AML-193 (cell line): ENCODE measurements around the gene POLR2E.

Experiments
- DNase-seq, 2 experiments: peaks; one replicate each; lab custom pipeline; 2025; lab: John Stamatoyannopoulos, UW

POLR2E gene

GRCh38 chr19:1110809-1111640, 15.8 kb upstream of the POLR2E start:
- DNase-seq, result no peak

GRCh38 chr19:1109697-1110671, 14.8 kb upstream of the POLR2E start:
- no peak for DNase-seq

GRCh38 chr19:1109032-1109551, 13.9 kb upstream of the POLR2E start:
- no peak for DNase-seq

- no peak for DNase-seq
Measured at GRCh38 chr19:1108291-1109031, 13.3 kb upstream of the POLR2E start.

GRCh38 chr19:1107661-1108261, 12.6 kb upstream of the POLR2E start:
- DNase-seq, result no peak

- peak; percentile 41 to 49 for DNase-seq
Measured at GRCh38 chr19:1106841-1107660, 11.9 kb upstream of the POLR2E start.

- no peak for DNase-seq
Measured at GRCh38 chr19:1105873-1106840, 11.0 kb upstream of the POLR2E start.

GRCh38 chr19:1105008-1105872, 10.1 kb upstream of the POLR2E start:
- DNase-seq, result no peak

- DNase-seq, result peak; percentile 36 to 55
Measured at GRCh38 chr19:1104311-1105007, 9.3 kb upstream of the POLR2E start.

- DNase-seq, result peak; percentile 94 to 96
Measured at GRCh38 chr19:1103708-1104310, 8.6 kb upstream of the POLR2E start, which contains the start of gene GPX4. GPX4 (plus strand) TSS chr19:1103994; CDS start chr19:1104044, 50 bp downstream.

- no peak for DNase-seq
Measured at GRCh38 chr19:1103132-1103707, 8.0 kb upstream of the POLR2E start.

GRCh38 chr19:1102407-1103131, 7.4 kb upstream of the POLR2E start:
- no peak for DNase-seq

GRCh38 chr19:1101337-1101698, 6.1 kb upstream of the POLR2E start:
- DNase-seq, result peak; percentile 36 to 49

- DNase-seq, result no peak
Measured at GRCh38 chr19:1098177-1099051, 3.2 kb upstream of the POLR2E start.

GRCh38 chr19:1097810-1098176, 2.6 kb upstream of the POLR2E start:
- no peak for DNase-seq
